HFF-Myc (cell line): ENCODE results near the gene FAS.

Experiments
- DNase-seq: peaks from one replicate; pipeline ENCODE4 v3.0.0-alpha.2; 2011; ENCODE audit warnings: low read depth; ENCODE audit errors: extremely low read depth
- H3K4me3 ChIP-seq: replicated peaks from 2 replicates; pipeline ENCODE4 v1.5.1; 2011; ENCODE audit warnings: low read depth, mild to moderate bottlenecking, control low read depth, low read length
- CTCF ChIP-seq: IDR thresholded peaks from 2 replicates; pipeline ENCODE4 v1.5.1; 2012; ENCODE audit warnings: mild to moderate bottlenecking, low read depth, low read length, control low read depth; ENCODE audit errors: missing control alignments

Gene FAS

GRCh38 chr10:88978463-88978862 is 12.1 kb upstream of the FAS start:
- no peak overlapping the region for H3K4me3 ChIP-seq
- DNase-seq, result no peak
- no peak for TF ChIP-seq CTCF

- DNase-seq, result no peak
- no peak for TF ChIP-seq CTCF
- H3K4me3 ChIP-seq, result no peak overlapping the region
These were observed 11.4 kb upstream of the FAS start for GRCh38 chr10:88979153-88979562.

- DNase-seq, result no peak
- no peak for TF ChIP-seq CTCF
- no peak overlapping the region for H3K4me3 ChIP-seq
These were observed 11.0 kb upstream of the FAS start for GRCh38 chr10:88979603-88980002.

DNA sequence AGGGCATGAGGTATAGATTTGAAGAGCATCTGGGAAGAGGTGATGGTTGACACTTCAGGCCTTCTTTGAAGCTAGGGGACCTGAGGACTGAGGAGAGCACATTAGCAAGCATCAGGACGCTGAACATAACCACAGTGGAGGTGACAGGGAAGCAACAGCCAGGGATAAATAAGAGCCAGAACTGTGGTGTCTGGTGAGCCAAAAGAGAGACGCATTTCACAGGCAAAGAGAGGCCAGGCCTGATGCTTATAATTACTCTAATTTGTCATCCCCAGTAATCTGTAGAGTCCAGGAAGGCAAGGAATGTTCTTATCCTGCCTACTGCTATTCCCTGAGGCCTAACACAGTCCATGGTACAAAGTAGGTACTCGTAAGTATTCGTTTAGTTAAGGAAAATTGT is 10.4 kb upstream of the FAS start:
- DNase-seq, result no peak
- TF ChIP-seq CTCF, result no peak
- no peak overlapping the region for H3K4me3 ChIP-seq

- TF ChIP-seq CTCF, result no peak
- no peak for DNase-seq
- no peak overlapping the region for H3K4me3 ChIP-seq
These were observed 9.8 kb upstream of the FAS start for GRCh38 chr10:88980800-88981199.

- no peak overlapping the region for H3K4me3 ChIP-seq
- DNase-seq, result no peak
- no peak for TF ChIP-seq CTCF
These were observed 9.2 kb upstream of the FAS start for GRCh38 chr10:88981435-88981834.

GRCh38 chr10:88982366-88982765 is 8.2 kb upstream of the FAS start:
- DNase-seq, result no peak
- TF ChIP-seq CTCF, result no peak
- H3K4me3 ChIP-seq, result no peak overlapping the region
